Hepatocyte (in vitro differentiated cells): ENCODE results near the gene OLIG3. TPM values are rescaled to one million over a fixed set of nuclear protein-coding genes. Genes with fewer than 3 reads are reported as not detected.
A peak's percentile ranks its signal among the peaks of the same experiment; 100 is the strongest.

Experiments used
- DNase-seq: peaks from one replicate; pipeline ENCODE4 v3.0.0-alpha.2; 2016; ENCODE audit warnings: low spot score
- H2AFZ ChIP-seq: fragments of 200-600 bp; sonication (generic); 2 replicates; pipeline ENCODE4 v1.6.0; 2016; ENCODE audit warnings: antibody characterized with exemption, mild to moderate bottlenecking
- H3K27ac ChIP-seq: fragments of 200-600 bp; sonication (generic); 2 replicates; pipeline ENCODE4 v1.5.1; 2016; ENCODE audit warnings: mild to moderate bottlenecking
- H3K27me3 ChIP-seq: fragments of 200-600 bp; sonication (generic); 2 replicates; pipeline ENCODE4 v1.6.1; 2016
- H3K36me3 ChIP-seq: fragments of 200-600 bp; sonication (generic); replicated peaks from 2 replicates; pipeline ENCODE4 v1.5.1; 2016; ENCODE audit warnings: low read depth; ENCODE audit not compliant: insufficient read depth
- H3K4me1 ChIP-seq: fragments of 200-600 bp; sonication (generic); 2 replicates; pipeline ENCODE4 v1.5.1; 2016; ENCODE audit warnings: mild to moderate bottlenecking, moderate library complexity; ENCODE audit not compliant: insufficient read depth
- H3K4me2 ChIP-seq: fragments of 200-600 bp; sonication (generic); 2 replicates; pipeline ENCODE4 v1.6.0; 2016
- H3K4me3 ChIP-seq: fragments of 200-600 bp; sonication (generic); 2 replicates; pipeline ENCODE4 v1.5.1; 2016; ENCODE audit warnings: mild to moderate bottlenecking
- H3K79me2 ChIP-seq: fragments of 200-600 bp; sonication (generic); 2 replicates; pipeline ENCODE4 v1.6.0; 2017; ENCODE audit warnings: mild to moderate bottlenecking
- H3K9me2 ChIP-seq: fragments of 200-600 bp; sonication (generic); replicated peaks from 2 replicates; pipeline ENCODE4 v1.6.0; 2017; ENCODE audit warnings: mild to moderate bottlenecking; ENCODE audit not compliant: insufficient read depth
- H3K9me3 ChIP-seq: fragments of 200-600 bp; sonication (generic); 2 replicates; pipeline ENCODE4 v1.5.1; 2016; ENCODE audit warnings: low read depth, mild to moderate bottlenecking
- H4K20me1 ChIP-seq: fragments of 200-600 bp; sonication (generic); 2 replicates; pipeline ENCODE4 v1.6.0; 2016; ENCODE audit warnings: mild to moderate bottlenecking; ENCODE audit not compliant: insufficient read depth, poor library complexity, severe bottlenecking
- EZH2 ChIP-seq: fragments of 200-600 bp; sonication (generic); IDR thresholded peaks from 2 replicates; pipeline ENCODE4 v1.6.1; 2016; ENCODE audit warnings: antibody characterized with exemption, mild to moderate bottlenecking, borderline replicate concordance
- EZH2phosphoT487 ChIP-seq: fragments of 200-600 bp; sonication (generic); IDR thresholded peaks from one replicate; pipeline ENCODE4 v1.6.1; 2018; ENCODE audit warnings: antibody characterized with exemption, mild to moderate bottlenecking, low read depth, moderate library complexity; ENCODE audit not compliant: unreplicated experiment, severe bottlenecking
- whole genome bisulfite sequencing: methylation state at CpG from one replicate; pipeline ENCODE4 v1.1.6; 2016; ENCODE audit warnings: low lambda C conversion rate; ENCODE audit errors: missing lambda C conversion rate; 5-methylcytosine and 5-hydroxymethylcytosine counted together
- polyA plus RNA-seq: library from polyadenylated mRNA; unstranded; fragments of >200 nt; fragmentation: Nextera tagmentation; extraction: Ambion mirVana; gene quantifications from 2 replicates; pipeline ENCODE4 v1.2.1, GENCODE V29; 2016
- total RNA-seq: library from RNA; depleted of rRNA; stranded (reverse); fragments of >200 nt; gene quantifications from 2 replicates; pipeline ENCODE4 v1.2.3, GENCODE V29; 2014
- TF ChIP-seq, protein P1 (sequence below): fragments of 200-600 bp; sonication (generic); IDR thresholded peaks from 2 replicates; pipeline ENCODE4 v1.5.1; 2016; ENCODE audit warnings: antibody characterized with exemption, mild to moderate bottlenecking; ENCODE audit not compliant: poor library complexity

The OLIG3 gene
- total and polyA plus RNA-seq, 2 experiments from 2014 or later = not detected

GRCh38 chr6:137497721-137498463 is 3.7 kb upstream of the OLIG3 start:
- H3K79me2 ChIP-seq = no peaks in the 10 kb centered on the region
- no peaks in the 10 kb centered on the region for H3K9me2 ChIP-seq
- WGBS = 2% methylated on average over 58 of the region's 60 CpGs
- peaks cover 5% of the 10 kb centered on the region for H3K4me1 ChIP-seq
- H3K4me3 ChIP-seq = no peak overlapping the region
- H3K27me3 ChIP-seq = peaks cover 98% of the 10 kb centered on the region
- H3K36me3 ChIP-seq = no peaks in the 10 kb centered on the region
- H4K20me1 ChIP-seq = no peaks in the 10 kb centered on the region
- H3K9me3 ChIP-seq = no peaks in the 10 kb centered on the region
- TF ChIP-seq, protein P1, sequence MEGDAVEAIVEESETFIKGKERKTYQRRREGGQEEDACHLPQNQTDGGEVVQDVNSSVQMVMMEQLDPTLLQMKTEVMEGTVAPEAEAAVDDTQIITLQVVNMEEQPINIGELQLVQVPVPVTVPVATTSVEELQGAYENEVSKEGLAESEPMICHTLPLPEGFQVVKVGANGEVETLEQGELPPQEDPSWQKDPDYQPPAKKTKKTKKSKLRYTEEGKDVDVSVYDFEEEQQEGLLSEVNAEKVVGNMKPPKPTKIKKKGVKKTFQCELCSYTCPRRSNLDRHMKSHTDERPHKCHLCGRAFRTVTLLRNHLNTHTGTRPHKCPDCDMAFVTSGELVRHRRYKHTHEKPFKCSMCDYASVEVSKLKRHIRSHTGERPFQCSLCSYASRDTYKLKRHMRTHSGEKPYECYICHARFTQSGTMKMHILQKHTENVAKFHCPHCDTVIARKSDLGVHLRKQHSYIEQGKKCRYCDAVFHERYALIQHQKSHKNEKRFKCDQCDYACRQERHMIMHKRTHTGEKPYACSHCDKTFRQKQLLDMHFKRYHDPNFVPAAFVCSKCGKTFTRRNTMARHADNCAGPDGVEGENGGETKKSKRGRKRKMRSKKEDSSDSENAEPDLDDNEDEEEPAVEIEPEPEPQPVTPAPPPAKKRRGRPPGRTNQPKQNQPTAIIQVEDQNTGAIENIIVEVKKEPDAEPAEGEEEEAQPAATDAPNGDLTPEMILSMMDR = no peak
- peak; percentile 80 for TF ChIP-seq EZH2phosphoT487
- TF ChIP-seq EZH2 = peak; percentile 97
- H3K27ac ChIP-seq = no peak overlapping the region
- peak overlapping the region; percentile 80 for H3K4me2 ChIP-seq
- DNase-seq = no peak
- peak overlapping the region; percentile 18 for H2AFZ ChIP-seq

GRCh38 chr6:137496909-137497720 is 2.9 kb upstream of the OLIG3 start:
- WGBS = 3% methylated on average over 41 of the region's 47 CpGs
- Histone ChIP-seq H3K27ac (no peak overlapping the region), H3K79me2 (no peaks in the 10 kb centered on the region), H3K27me3 (peaks cover 100% of the 10 kb centered on the region), H3K36me3 (no peaks in the 10 kb centered on the region), H3K9me2 (no peaks in the 10 kb centered on the region), H3K4me2 (peak overlapping the region; percentile 80), H3K4me3 (no peak overlapping the region), H4K20me1 (no peaks in the 10 kb centered on the region), H2AFZ (peak overlapping the region; percentile 18), H3K9me3 (no peaks in the 10 kb centered on the region), H3K4me1 (peaks cover 5% of the 10 kb centered on the region)
- no peak for DNase-seq
- TF ChIP-seq EZH2 = no peak
- TF ChIP-seq EZH2phosphoT487 = peak; percentile 62

- WGBS = 6% methylated on average over 16 of the region's 17 CpGs
- Histone ChIP-seq H3K36me3 (no peaks in the 10 kb centered on the region), H3K4me2 (no peak overlapping the region), H3K4me1 (peaks cover 5% of the 10 kb centered on the region), H3K4me3 (no peak overlapping the region), H3K27me3 (peaks cover 100% of the 10 kb centered on the region), H2AFZ (no peak overlapping the region), H3K9me3 (no peaks in the 10 kb centered on the region), H3K27ac (no peak overlapping the region), H3K79me2 (no peaks in the 10 kb centered on the region), H4K20me1 (no peaks in the 10 kb centered on the region), H3K9me2 (no peaks in the 10 kb centered on the region)
- TF ChIP-seq EZH2 (peak; percentile 66), EZH2phosphoT487 (no peak)
- TF ChIP-seq, protein P1 = no peak
- DNase-seq = no peak
Observed at GRCh38 chr6:137496368-137496767, 2.2 kb upstream of the OLIG3 start.
